GM18498 (cell line): ENCODE data around the gene TNRC6C.

Source experiments
- ATAC-seq: cut with Tn5 transposase; IDR thresholded peaks from one replicate; pipeline ENCODE4 v1.9.1; 2021; ENCODE audit warnings: mild to moderate bottlenecking, moderate library complexity; ENCODE audit not compliant: unreplicated experiment

TNRC6C gene

DNA sequence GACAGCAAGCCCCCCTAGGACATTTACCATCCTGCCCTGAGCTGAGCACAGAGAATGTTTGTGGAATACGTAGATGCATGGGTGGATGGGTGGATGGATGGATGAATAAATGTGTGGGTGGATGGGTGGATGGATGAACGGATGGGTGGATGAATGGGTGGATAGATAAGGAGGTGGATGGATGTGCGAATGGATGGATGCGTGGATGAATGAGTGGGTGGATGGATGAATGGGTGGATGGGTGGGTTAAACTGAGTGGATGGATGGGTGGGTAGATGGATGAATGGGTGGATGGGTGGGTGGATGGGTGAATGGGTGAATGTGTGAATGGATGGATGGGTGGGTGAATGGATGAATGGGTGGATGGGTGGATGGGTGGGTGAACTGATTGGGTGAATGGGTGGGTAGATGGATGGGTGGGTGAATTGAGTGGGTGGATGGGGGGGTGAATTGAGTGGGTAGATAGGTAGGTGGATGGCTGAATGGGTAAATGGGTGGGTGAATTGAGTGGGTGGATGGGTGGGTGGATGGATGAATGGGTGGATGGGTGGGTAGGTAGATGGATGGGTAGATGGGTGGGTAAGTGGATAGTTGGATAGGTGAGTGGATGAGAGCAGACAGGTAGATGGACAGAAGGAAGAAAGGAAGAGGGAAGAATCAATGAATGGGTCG lies 164.9 kb downstream of the TNRC6C start:
- ATAC-seq: no peak

DNA sequence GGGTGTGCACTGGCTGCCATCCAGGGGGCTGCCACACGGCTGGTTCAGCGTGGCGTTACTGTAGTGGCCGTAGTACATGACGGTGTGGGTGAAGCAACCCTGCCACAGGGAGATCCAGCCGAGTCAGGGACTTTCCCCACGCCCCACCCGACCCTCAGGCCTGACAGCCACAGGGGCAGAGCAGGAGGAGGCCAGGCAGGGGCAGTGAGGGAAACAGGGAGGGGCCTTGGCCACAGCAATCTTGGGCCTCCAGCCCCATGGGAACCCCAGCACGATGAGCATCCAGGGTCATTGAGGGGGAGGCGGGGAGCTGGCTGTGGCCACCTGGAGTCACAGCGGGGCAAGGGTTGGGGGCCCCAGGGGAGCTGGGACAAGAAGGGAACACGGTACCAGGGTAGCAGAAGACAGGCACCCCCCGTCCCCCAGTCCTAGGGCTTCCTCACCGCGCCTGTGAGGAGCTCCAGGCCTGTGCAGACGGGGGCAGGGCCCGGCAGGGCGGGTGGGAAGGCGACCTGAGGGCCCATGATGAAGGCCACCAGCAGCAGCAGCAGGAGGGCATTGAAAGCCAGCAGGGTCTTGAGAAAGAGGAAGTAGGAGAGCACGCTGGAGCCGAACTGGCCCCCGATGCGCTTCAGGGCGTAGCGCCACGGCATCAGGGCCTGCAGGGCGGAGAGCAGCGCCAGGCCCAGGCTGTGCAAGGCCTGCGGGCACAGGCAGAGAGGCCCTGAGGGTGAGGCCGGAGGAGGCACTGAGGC lies 165.8 kb downstream of the TNRC6C start:
- ATAC-seq: peak; percentile 23

DNA sequence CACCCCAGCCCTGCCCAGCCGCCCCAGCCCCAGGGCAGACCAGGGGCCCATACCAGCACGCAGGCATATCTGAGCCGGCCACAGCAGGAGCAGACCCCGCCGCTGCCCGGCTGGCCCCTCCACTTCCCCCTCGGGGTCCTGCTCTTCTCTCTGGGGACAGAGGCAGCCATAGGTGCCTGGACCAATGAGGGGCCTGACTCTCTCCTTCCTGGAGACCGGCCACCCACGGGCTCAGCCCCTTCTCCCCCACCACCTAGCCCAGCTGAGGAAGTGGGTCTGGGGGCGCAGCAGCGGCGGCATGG lies 166.3 kb downstream of the TNRC6C start:
- ATAC-seq: no peak

DNA sequence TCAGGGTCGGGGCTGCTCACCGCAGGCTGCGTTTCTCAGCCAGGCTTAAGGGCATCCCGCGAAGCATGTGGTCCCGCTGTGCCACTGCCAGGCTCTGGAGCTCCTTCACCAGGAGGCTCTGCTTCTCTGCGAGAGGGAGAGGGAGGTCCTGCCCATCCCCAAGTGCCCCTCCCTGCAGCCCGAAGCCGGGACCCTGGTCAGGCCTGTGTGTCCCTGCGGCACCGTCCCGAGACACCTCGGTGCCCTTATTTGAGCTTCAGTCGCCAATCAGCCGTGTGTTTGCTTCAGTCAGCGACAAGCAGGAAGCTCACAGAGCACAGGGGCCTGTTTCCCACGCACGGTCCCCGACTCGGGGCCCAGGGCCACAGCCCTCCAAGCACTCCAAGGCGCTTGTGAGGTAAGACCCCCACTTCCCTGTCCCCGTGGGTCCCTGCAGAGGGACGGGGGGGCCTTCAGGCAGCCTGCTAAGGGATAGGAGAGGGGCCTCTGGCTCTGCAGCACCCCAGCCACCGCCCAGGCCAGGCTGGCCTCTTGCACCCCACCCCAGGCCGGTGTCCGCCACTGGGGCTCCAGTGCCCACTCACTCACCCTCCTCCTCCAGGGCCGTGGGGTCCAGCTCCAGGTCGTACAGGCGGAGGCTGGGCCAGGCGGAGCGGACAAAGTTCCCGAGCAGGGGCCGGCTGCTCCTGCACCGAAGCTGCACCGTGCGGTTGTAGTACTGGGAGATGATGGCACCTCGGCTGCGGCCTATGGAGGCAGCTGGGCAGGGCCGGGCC lies 166.8 kb downstream of the TNRC6C start:
- no peak for ATAC-seq

DNA sequence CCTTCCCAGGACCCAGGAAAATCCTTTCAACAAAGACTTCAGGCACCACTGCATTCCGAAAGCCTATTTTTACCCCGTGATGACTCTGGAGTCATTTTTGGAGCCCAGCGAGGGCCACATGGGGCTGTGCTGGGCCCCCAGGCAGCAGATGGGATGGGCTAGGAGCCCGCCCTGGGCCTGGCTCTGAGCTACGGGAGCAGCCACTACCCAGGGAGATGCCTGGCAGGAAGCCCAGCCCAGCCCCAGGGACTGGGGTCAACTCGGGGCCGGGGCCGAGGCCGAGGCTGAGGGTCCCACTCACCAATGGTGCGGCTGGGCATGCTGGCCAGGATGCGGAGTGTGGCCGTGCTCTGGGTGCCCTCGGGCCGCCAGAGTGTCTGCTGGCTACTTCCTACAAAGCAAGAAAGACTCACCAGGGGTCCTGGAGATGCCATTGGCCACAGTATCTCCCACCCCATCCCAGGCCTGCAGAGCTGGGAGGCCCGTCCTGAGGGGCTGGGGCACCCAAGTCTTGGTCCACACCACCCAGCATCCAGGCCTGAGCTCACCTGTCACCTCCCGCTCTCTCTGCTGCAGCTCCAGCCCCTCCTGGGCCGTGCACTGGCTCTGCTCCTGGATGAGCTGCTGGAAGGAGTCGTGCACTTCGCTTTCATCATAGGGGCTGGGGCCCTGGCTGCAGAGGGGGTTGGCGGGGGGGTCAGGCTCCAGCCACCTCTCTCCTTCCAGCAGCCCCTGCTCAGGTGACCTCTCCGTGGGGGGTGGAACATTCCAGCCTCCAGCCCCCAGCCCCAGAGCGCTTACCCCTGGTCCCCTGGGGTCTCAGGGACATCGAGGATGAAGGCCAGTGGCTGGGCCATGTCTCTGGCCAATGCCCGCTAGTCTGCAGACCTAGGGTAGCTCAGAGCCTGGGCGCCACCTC lies 167.7 kb downstream of the TNRC6C start:
- no peak for ATAC-seq

DNA sequence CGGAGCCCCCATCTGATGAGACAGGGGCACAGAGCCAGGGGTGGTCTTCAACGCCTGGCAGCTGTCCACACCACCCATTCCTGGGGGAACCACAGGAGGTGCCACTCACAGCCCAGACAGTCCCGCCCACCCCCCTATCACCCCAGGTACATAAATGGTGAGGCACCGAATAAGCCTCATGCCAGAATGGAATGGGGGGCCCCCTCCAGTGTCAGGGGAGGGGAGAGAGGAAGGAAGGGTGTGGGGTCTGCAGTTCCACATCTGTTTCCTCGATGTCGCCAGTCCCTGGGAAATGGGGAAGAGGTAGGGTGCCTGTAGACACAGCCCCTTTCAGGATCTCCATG lies 168.4 kb downstream of the TNRC6C start:
- ATAC-seq: no peak

DNA sequence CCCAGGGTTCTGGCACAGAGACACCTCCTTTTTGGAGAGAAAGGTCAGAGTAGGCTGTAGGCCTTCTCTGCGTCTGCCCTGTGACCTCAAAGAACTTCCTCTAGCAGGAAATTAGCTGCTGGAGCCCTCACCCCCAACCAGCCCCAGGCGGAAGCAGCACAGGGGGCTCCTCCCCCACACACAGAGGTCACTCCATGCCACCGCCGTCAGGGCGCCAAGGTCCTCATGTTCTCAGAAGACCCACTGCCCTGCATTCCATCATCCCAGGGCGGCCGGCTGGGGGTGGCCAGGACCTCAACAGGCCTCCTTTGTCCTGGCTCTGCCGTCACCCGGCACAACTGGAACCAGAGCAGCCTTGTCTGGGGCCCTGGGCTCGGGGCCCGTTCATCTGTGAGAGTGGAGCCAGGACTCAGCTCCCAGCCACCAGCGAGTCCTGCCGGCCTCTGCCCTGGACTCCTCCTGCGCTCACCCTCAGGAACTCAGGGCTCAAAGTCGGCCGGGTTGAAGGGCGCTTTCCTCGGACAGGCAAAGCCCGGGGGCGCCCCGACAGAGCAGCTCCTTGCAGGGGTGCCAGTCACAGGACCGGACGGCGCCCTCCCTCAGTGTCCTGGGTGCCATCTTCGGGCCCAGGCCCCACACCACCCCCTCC lies 168.9 kb downstream of the TNRC6C start:
- no peak for ATAC-seq

DNA sequence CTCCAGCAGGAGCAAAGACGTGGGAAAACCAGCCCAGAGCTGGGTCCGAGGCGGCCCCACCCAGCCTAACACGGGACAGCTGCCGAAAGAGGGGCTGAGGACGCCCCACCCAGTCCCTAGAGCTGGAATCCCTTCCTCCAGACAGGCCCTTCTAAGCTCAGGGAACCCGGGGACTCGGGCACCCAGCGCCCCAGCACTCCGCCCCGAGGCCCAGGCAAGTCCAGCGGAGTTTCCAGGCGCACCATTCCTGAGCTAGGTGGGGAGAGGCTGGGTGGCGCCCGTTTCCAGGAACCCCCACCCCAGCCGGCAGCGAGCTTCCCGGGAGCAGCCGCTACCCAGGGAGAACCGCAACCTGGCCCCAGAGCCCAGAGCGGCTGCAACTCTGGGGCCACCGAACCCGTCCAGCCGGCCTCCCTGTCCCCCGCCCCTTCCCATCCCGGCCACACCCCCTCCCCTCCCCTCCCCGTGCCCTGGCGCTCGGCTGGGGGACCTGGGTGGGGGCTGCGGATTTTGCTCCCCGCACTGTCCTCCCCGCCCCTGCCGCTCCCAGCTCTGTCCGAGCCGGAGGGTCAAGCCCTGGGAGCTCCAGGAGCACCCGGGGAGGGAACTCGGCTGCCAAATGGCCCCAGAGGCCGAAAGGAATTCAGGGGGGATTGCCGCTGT lies 169.5 kb downstream of the TNRC6C start:
- ATAC-seq: no peak

DNA sequence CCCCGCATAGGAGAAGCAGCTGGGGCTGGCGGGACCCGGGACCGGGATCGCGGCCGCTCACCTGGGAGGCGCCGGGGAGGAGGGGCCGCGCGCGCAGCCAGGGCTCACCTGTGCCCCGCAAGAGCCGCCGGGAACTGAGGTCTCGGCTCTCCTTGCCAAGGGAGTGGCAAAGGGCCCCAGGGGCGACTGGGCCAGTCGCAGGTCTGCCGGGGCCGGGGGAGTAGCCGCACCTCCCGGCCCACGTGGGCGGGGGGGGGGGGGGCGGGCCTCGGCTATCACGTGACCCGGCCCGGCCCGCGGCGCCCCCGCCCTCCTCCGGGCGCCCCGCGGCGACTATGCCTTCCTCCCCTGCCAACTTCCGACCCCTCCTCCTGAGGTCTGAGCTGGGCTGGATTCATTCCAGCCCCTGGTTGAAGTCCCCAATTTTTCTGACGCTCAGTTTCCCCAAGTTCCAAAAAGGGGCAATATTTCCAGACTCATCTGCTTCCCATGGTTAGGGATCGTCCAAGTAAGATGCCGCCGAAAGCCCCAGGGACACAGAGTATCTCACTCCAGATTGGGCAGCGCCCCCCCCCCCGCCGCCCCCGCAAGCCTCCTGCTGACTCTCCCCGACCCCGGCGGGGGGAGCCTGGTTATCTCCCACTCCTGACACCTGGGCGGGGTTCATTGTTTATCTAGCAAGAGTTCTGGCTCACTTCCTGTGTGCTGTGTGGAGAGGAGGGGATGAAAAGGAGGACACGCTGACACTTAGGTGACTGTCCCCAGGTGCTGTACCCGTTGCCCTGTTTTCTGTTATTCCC lies 170.2 kb downstream of the TNRC6C start, which contains the start of gene TMC6:
TSS of gene TMC6 (minus strand) at position 205 of the 800 bp plus-strand sequence. CDS start 1,923 bp downstream, outside the sequence.
- ATAC-seq: no peak

DNA sequence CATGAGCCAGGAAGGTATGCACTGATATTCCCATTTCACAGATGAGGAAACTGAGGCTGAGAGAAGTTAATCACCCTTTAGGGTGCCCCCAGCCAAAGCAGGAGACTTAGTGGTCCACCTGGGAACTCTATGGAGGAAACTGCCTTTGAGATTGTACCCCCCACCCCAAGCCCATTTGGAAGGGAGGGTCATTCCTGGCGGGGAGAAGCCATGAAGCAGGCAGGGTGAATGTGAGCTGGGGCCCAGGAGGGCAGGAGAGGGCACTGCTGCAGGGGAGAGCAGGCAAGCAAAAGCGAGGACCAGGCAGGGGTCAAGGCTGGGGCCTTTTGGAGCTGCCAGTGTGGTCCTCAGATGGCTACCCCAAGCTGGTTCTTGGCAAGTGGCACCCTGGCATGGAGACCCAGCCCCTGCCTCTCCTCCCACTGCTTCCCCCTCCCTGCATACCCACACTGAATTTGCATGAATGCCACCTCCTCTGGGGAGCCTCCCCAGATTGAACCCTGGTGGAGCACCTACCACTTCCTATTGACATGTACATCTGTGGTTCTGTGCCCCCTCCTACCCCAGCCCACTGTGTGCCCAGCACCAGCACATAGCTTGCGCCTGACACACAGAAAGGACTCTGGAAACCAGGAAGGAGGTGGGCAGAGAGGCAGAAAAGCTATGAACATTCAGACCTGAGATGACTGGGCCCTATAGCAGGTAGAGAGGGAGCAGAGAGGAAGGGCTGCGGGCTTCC lies 171.0 kb downstream of the TNRC6C start:
- ATAC-seq: no peak

DNA sequence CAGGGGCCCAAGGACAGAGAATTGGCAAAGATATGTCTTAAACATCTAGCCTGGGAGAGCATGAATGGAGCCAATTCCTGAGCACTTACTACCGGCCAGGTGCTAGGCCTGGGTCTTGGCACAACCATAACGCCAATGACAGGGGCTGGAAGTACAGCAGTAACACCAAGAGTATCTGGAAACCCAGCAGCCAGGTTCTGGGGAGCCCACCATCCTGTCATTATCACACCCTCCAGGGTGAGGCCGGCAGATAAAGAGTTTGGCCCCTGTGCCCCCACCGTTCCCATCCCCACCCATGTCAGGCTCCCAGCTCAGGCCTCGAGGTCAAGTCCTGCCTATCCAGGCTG lies 171.6 kb downstream of the TNRC6C start:
- no peak for ATAC-seq

DNA sequence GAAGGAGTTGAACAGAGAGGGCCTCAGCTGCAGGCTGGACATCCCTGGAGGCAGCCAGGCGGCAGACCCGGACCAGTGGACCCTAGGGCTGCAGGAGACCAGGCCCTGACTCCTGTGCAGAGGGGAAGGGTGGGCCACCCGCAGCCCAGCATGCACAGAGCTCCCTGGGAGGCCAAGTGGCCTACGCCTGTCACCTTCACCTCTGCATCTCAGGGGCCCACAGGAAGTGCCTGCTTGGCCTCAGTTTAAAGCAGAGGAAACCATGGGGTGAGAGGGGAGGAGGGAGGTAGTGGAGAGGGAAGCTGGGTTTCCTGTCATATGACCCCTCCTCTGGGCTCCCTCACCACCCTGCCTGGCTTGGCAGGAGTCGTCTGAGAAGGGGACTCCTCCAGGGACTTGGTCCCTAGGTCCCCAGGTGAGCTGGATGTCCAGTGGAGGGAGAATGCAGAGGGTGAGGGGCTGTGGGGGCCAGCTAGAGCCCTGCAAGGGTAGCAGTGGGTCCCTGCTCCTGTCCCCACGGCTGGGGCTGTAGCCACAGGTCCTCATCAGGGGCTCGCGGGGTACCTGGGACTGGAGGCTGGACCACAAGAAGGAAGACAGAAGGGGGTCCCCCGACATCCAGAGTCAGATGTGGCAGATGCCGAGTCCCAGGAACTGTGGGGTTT lies 172.1 kb downstream of the TNRC6C start, which contains the start of gene TMC8:
TSS of gene TMC8 (plus strand) at position 335 of the 665 bp plus-strand sequence. CDS start 818 bp downstream, outside the sequence.
- ATAC-seq: peak; percentile 23

DNA sequence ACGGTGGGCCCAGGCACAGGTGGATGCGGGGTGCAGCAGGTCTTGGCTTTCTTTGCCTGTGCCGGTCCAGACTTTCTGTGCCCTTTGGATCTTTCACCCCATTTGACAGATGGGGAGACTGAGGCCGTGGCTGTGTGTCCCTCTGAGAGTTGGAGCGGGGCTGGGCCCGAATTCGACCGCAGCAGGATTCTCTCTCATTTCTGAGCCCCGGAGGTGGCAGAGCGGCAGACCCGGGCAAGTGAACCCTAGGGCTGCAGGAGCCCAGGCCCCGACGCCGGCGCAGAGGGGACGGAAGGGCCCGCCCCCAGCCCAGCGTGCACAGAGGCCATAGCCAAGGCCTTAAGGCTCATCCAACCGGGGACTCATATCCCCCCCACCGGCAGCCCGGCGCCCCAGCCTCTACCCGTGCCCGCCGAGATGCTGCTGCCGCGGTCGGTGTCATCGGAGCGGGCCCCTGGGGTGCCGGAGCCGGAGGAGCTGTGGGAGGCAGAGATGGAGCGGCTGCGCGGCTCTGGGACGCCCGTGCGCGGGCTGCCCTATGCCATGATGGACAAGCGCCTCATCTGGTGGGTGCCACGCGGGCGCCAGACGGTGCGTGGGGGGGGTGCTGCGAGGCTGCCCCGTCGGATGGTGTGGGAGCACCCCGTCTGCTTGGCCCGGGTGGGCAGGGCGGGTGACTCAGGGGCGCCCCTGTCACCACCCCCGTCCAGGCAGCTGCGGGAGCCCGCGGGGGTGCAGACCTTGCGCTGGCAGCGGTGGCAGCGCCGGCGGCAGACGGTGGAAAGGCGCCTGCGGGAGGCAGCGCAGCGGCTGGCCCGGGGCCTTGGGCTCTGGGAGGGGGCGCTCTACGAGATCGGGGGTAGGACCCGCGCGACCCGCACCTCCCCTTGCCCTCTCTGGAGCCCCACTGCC lies 172.9 kb downstream of the TNRC6C start:
- ATAC-seq: no peak

DNA sequence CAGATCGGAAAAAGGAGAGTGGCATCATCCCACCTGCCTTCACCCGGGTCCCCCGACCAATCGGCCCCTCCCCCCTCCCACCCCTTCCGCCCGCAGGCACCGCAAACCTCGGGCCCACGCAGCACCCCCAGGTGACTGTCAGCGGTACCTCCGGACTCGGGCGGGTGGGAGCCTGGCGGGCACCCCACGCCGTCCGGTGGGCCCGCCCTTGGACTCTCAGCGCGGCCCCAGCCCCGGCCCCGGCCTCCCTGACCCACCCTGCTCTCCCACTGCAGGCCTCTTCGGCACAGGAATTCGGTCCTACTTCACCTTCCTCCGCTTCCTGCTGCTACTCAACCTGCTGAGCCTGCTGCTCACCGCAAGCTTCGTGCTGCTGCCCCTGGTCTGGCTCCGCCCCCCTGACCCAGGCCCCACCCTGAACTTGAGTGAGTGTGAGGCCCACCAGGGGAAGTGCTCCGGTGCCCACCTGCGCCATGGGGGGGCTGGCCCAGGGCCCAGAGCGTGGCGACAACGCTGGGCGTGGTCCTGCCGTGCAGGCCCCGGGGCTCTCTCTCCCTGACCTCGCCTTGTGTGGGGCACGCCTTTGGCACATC lies 173.7 kb downstream of the TNRC6C start:
- no peak for ATAC-seq

DNA sequence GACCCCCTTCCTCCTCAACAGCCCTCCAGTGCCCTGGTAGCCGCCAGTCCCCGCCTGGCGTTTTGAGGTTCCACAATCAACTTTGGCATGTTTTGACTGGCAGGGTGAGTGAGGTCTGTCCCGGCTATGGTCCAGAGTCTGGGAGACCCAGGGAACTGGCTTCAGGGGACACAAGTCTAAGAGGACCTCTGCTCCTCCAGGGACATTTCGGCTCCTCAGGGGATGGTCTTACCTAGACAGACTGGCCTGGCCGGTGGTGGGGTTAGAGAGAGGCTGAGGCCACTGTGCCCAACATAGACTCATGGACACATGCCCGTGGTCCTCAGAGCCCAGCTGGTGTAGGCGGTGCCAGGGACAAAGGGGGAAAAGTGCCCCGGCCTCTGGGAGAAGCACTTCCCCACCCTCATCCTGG lies 174.3 kb downstream of the TNRC6C start:
- ATAC-seq: no peak

DNA sequence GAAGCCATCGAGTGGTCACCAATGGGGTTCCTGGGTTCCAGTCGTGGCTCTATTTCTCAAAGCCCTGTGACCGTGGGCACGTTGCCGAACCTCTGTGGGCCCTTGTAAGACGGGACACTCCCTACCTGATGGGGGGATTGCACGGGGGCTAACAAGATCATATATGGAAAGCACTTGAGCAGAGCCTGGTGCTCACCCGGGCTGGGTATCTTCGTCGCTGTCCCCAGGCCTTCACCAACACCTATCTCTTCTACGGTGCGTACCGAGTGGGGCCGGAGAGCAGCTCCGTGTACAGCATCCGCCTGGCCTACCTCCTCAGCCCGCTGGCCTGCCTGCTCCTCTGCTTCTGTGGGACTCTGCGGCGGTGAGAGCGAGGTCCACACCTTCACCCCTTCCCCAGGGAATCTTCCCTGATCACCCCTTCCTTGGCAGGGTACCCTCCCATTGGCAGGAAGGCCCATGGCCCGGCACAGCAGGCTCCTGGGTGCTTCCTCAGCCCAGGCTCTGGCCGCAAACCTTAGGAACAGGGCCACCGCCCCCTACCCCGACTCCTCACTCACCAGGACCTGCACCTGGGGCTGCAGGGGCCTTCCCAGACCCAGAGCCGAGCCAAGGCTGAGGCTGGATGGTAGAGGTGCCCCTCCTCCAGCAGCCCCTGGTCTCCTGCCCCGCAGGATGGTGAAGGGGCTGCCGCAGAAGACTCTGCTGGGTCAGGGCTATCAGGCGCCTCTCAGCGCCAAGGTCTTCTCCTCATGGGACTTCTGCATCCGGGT lies 174.9 kb downstream of the TNRC6C start:
- no peak for ATAC-seq
